HL-60 (cell line): Measurements from ENCODE around the gene TLX1.

Source experiments
- CTCF ChIP-seq: IDR thresholded peaks from one replicate; pipeline ENCODE4 v1.5.1; 2011; ENCODE audit warnings: low read length, control low read depth, inconsistent platforms; ENCODE audit not compliant: insufficient read depth
- GABPA ChIP-seq: IDR thresholded peaks from 2 replicates; pipeline ENCODE4 v1.6.1; 2012; ENCODE audit warnings: low read depth
- REST ChIP-seq: IDR thresholded peaks from 2 replicates; pipeline ENCODE4 v1.6.1; 2012; ENCODE audit warnings: low read depth; ENCODE audit not compliant: insufficient replicate concordance

- TF ChIP-seq GABPA, result no peak
- no peak for TF ChIP-seq CTCF
- TF ChIP-seq REST, result no peak
These were observed 9.5 kb upstream of the TLX1 start for GRCh38 chr10:101121654-101122031.
